Midbrain (tissue), 1 donor: Measurements from ENCODE around the gene ANKS4B.

Experiments
- DNase-seq: peaks from one replicate; lab custom pipeline; 2025; lab: John Stamatoyannopoulos, UW

ANKS4B gene

GRCh38 chr16:21300309-21301167 is 67.0 kb downstream of the ANKS4B start:
- DNase-seq, result peak; percentile 91

- no peak for DNase-seq
These were observed 67.8 kb downstream of the ANKS4B start for GRCh38 chr16:21301168-21301894.

DNA sequence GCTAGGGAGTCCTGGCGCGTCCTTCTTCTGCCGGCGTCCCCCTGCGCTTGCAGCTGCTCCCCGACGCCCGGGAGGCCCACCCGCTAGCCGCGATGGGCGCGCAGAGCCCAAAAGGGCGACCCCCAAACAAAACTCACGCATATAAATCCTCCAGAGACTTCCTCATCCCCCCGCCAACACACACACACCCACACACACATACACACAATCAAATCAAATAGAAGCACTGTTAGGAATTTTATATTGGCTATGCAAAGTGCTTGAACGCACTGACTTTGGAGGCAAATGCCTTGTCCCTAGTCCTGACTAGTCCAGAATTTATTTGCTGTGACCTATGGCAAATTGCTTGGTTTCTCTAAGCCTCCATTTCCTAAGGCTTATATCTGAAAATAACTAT is 68.4 kb downstream of the ANKS4B start:
- DNase-seq, result no peak

- DNase-seq, result no peak
These were observed 69.0 kb downstream of the ANKS4B start for GRCh38 chr16:21302454-21302853.

- no peak for DNase-seq
These were observed 69.5 kb downstream of the ANKS4B start for GRCh38 chr16:21302898-21303528.
